ENCODE data around the gene ZBTB7B.

ZBTB7B gene

GRCh38 chr1:155011004-155011416 is 8.4 kb downstream of the ZBTB7B start:
- TF ChIP-seq CTCF (conservative IDR thresholded peaks at IDR 0.05; ENCODE audit: low read depth, low read length) = no peak
- H3K4me3 ChIP-seq (ENCODE audit: low read length) = no peak overlapping the region
- no peak for DNase-seq (ENCODE audit: low read depth)

- H3K4me3 ChIP-seq (ENCODE audit: low read length) = no peak overlapping the region
These were observed 8.9 kb downstream of the ZBTB7B start for GRCh38 chr1:155011437-155012025.

GRCh38 chr1:155012026-155012546 is 9.5 kb downstream of the ZBTB7B start:
- H3K4me3 ChIP-seq (ENCODE audit: low read length) = no peak overlapping the region
- TF ChIP-seq CTCF (conservative IDR thresholded peaks at IDR 0.05; ENCODE audit: low read depth, low read length) = no peak
- no peak for DNase-seq (ENCODE audit: low read depth)

More at GRCh38 chr1:155011437-155012025, 8.9 kb downstream of the ZBTB7B start:
- no peak for DNase-seq (ENCODE audit: low read depth)
- no peak for TF ChIP-seq CTCF (conservative IDR thresholded peaks at IDR 0.05; ENCODE audit: low read depth, low read length)

GRCh38 chr1:155012776-155013602 is 10.4 kb downstream of the ZBTB7B start:
- no peak for DNase-seq (ENCODE audit: low read depth)
- H3K4me3 ChIP-seq (ENCODE audit: low read length) = no peak overlapping the region
- TF ChIP-seq CTCF (conservative IDR thresholded peaks at IDR 0.05; ENCODE audit: low read depth, low read length) = no peak

- no peak overlapping the region for H3K4me3 ChIP-seq (ENCODE audit: low read length)
- DNase-seq (ENCODE audit: low read depth) = no peak
- TF ChIP-seq CTCF (conservative IDR thresholded peaks at IDR 0.05; ENCODE audit: low read depth, low read length) = no peak
These were observed 11.0 kb downstream of the ZBTB7B start for GRCh38 chr1:155013632-155014031.

- DNase-seq (ENCODE audit: low read depth) = no peak
These were observed 12.3 kb downstream of the ZBTB7B start for GRCh38 chr1:155014709-155015508.

More at GRCh38 chr1:155014709-155015508, 12.3 kb downstream of the ZBTB7B start:
- no peak overlapping the region for H3K4me3 ChIP-seq (ENCODE audit: low read length)
- TF ChIP-seq CTCF (conservative IDR thresholded peaks at IDR 0.05; ENCODE audit: low read depth, low read length) = no peak
